ENCODE measurements around the gene EPHB2.

DNA sequence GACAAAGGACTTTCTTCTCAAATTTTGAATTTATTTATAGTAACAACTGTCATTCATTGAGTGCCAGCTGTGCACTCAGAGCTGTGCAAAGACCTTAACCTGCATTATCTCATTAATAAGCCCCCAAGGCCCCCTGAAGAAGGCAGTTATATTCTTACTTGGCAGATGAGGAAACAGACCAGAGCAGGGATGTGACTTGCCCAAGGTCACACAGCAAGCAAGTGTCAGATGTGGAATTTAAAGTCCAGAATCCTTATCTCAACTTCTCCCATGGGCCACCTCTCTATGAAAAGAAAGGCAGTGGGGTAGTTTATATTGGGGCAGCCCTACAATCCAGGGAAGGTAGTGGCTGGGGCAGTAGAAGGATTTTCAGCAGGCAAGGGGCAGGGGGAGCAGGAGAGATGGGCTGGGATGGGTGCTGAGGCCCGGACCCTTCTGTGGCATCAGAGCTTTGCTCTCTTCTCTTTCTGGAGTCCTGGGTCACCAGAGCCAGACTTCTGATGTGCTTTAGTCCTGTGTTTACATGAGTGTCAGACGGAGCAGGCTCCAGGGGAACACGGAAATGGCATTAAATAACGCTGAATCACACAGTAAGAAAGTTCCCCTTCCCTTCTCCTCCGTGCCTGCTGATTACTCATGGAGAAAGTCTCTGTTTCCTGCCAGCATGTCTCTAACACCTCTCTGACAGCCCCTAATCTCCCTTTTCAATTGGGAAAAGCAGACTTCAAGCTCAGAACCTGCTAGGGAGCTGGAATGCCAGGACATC, 39.5 kb downstream of the EPHB2 start:
- TF ChIP-seq, protein P1, sequence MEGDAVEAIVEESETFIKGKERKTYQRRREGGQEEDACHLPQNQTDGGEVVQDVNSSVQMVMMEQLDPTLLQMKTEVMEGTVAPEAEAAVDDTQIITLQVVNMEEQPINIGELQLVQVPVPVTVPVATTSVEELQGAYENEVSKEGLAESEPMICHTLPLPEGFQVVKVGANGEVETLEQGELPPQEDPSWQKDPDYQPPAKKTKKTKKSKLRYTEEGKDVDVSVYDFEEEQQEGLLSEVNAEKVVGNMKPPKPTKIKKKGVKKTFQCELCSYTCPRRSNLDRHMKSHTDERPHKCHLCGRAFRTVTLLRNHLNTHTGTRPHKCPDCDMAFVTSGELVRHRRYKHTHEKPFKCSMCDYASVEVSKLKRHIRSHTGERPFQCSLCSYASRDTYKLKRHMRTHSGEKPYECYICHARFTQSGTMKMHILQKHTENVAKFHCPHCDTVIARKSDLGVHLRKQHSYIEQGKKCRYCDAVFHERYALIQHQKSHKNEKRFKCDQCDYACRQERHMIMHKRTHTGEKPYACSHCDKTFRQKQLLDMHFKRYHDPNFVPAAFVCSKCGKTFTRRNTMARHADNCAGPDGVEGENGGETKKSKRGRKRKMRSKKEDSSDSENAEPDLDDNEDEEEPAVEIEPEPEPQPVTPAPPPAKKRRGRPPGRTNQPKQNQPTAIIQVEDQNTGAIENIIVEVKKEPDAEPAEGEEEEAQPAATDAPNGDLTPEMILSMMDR (IDR thresholded peaks at IDR 0.05; ENCODE audit: low read depth, low read length) = no peak
- TF ChIP-seq POLR2A (IDR thresholded peaks at IDR 0.05; ENCODE audit: extremely low read depth, insufficient read length) (no peak), MYC (IDR thresholded peaks at IDR 0.05; ENCODE audit: low read depth, low read length) (no peak)
- TF ChIP-seq, protein P2, sequence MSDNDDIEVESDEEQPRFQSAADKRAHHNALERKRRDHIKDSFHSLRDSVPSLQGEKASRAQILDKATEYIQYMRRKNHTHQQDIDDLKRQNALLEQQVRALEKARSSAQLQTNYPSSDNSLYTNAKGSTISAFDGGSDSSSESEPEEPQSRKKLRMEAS (IDR thresholded peaks at IDR 0.05; ENCODE audit: low read depth, low read length) = no peak
